SK-N-SH (cell line): ENCODE results near the gene SEC14L1. TPM values are rescaled to one million over a fixed set of nuclear protein-coding genes. Genes with fewer than 3 reads are reported as not detected.

Source experiments
- CTCF ChIA-PET: fragments of 300-600, 350-600 bp; formaldehyde crosslinking; extraction: SDS; loops from one replicate; lab custom pipeline; 2021; lab: Yijun Ruan, JAX
- POLR2A ChIA-PET: fragments of 350-600 bp; sonication (Branson Sonifier 250); formaldehyde crosslinking; extraction: SDS; loops from one replicate; lab custom pipeline; 2020; ENCODE audit warnings: antibody characterized with exemption, inconsistent platforms; lab: Yijun Ruan, JAX
- DNase-seq: peaks from one replicate; pipeline ENCODE4 v3.0.0; 2012
- H2AFZ ChIP-seq: fragments of 200-600 bp; sonication (generic); 2 replicates; pipeline ENCODE4 v1.8.1; 2016; ENCODE audit warnings: antibody characterized with exemption, mild to moderate bottlenecking, low read depth
- H3F3A ChIP-seq: fragments of 200-600 bp; sonication (generic); replicated peaks from 2 replicates; pipeline ENCODE3; 2016; ENCODE audit warnings: antibody characterized with exemption, mild to moderate bottlenecking; ENCODE audit not compliant: insufficient read depth
- H3K27ac ChIP-seq, 2 experiments: fragments of 200-500 bp in 1 of 2; fragments of 200-600 bp in 1 of 2; sonication (Bioruptor generic) in 1 of 2; sonication (generic), shearing (Covaris generic) in 1 of 2; 2 replicates each; pipeline versions ENCODE4 v1.5.1 to v1.6.1; 2014 to 2016; ENCODE audit warnings: low read depth in 2 of 2, inconsistent platforms in 1 of 2, low read length in 1 of 2, mild to moderate bottlenecking in 1 of 2, mixed read lengths in 1 of 2
- H3K27me3 ChIP-seq: fragments of 200-600 bp; sonication (generic), shearing (Covaris generic); 2 replicates; pipeline ENCODE4 v1.6.1; 2016; ENCODE audit warnings: mixed run types; ENCODE audit not compliant: insufficient read depth
- H3K36me3 ChIP-seq, 2 experiments: fragments of 200-500 bp in 1 of 2; fragments of 200-600 bp in 1 of 2; sonication (Bioruptor generic) in 1 of 2; sonication (generic) in 1 of 2; replicated peaks in 1 of 2; 2 replicates each; pipeline versions ENCODE3 to v1.5.1; 2014 to 2016; ENCODE audit warnings: low read length in 1 of 2, mild to moderate bottlenecking in 1 of 2; ENCODE audit not compliant: insufficient read depth in 2 of 2, control insufficient read depth in 1 of 2
- H3K4me1 ChIP-seq, 2 experiments: fragments of 200-500 bp in 1 of 2; fragments of 200-600 bp in 1 of 2; sonication (Bioruptor generic) in 1 of 2; sonication (generic), shearing (Covaris generic) in 1 of 2; 2 replicates each; pipeline versions ENCODE4 v1.5.1 to v1.6.1; 2014 to 2016; ENCODE audit warnings: low read depth in 1 of 2, low read length in 1 of 2, mixed run types in 1 of 2; ENCODE audit not compliant: insufficient read depth in 2 of 2, control insufficient read depth in 1 of 2
- H3K4me2 ChIP-seq: fragments of 200-600 bp; sonication (generic), shearing (Covaris generic); 2 replicates; pipeline ENCODE4 v1.6.1; 2017; ENCODE audit warnings: mixed run types
- H3K4me3 ChIP-seq, 2 experiments: fragments of 200-500 bp in 1 of 2; fragments of 200-600 bp in 1 of 2; sonication (Bioruptor generic) in 1 of 2; sonication (generic), shearing (Covaris generic) in 1 of 2; 2 replicates each; pipeline versions ENCODE4 v1.5.1 to v1.8.1; 2014 to 2016; ENCODE audit warnings: low read depth in 2 of 2, inconsistent platforms in 1 of 2, low read length in 1 of 2, mild to moderate bottlenecking in 1 of 2, mixed read lengths in 1 of 2, moderate library complexity in 1 of 2
- H3K79me2 ChIP-seq: fragments of 200-600 bp; sonication (generic); 2 replicates; pipeline ENCODE4 v1.8.1; 2017; ENCODE audit warnings: mild to moderate bottlenecking; ENCODE audit not compliant: insufficient read depth
- H3K9ac ChIP-seq: fragments of 200-600 bp; sonication (generic); 2 replicates; pipeline ENCODE4 v1.6.1; 2017; ENCODE audit warnings: mixed run types
- H3K9me2 ChIP-seq: fragments of 200-600 bp; sonication (generic); 2 replicates; pipeline ENCODE4 v1.6.1; 2017; ENCODE audit warnings: mixed run types
- H3K9me3 ChIP-seq: fragments of 200-600 bp; sonication (generic); 2 replicates; pipeline ENCODE4 v1.6.1; 2017; ENCODE audit warnings: mixed run types, mild to moderate bottlenecking, moderate library complexity
- H4K20me1 ChIP-seq: fragments of 200-600 bp; sonication (generic); 2 replicates; pipeline ENCODE4 v1.6.1; 2017; ENCODE audit warnings: mild to moderate bottlenecking, mixed run types; ENCODE audit not compliant: insufficient read depth
- GABPA ChIP-seq: IDR thresholded peaks from 2 replicates; pipeline ENCODE4 v1.4.0; 2012; ENCODE audit warnings: low read depth, mild to moderate bottlenecking
- GATA2 ChIP-seq: sonication (generic); formaldehyde crosslinking; IDR thresholded peaks from 2 replicates; pipeline ENCODE4 v1.5.0; 2020; ENCODE audit warnings: mild to moderate bottlenecking, missing genetic modification reagents
- JUND ChIP-seq: IDR thresholded peaks from 2 replicates; pipeline ENCODE4 v1.4.0; 2012
- RAD21 ChIP-seq: IDR thresholded peaks from 2 replicates; pipeline ENCODE4 v1.6.1; 2012; ENCODE audit warnings: mild to moderate bottlenecking, low read length
- RCOR1 ChIP-seq: fragments of 150-350 bp; IDR thresholded peaks from 2 replicates; pipeline ENCODE4 v1.6.1; 2017; ENCODE audit warnings: antibody characterized with exemption, low read length
- SIN3A ChIP-seq: IDR thresholded peaks from 2 replicates; pipeline ENCODE4 v1.6.1; 2012; ENCODE audit warnings: low read depth, mild to moderate bottlenecking, low read length, moderate library complexity, borderline replicate concordance
- SMC3 ChIP-seq: IDR thresholded peaks from 2 replicates; pipeline ENCODE4 v1.6.1; 2012; ENCODE audit warnings: low read depth, low read length, improper control_type of control experiment
- TCF12 ChIP-seq: IDR thresholded peaks from 2 replicates; pipeline ENCODE4 v1.4.0; 2012
- TEAD4 ChIP-seq: IDR thresholded peaks from 2 replicates; pipeline ENCODE4 v1.4.0; 2012; ENCODE audit warnings: mild to moderate bottlenecking, borderline replicate concordance; ENCODE audit not compliant: insufficient read depth
- YY1 ChIP-seq: IDR thresholded peaks from 2 replicates; pipeline ENCODE4 v1.4.0; 2012; ENCODE audit warnings: low read depth, mild to moderate bottlenecking
- WGBS: methylation state at CpG from one replicate; pipeline ENCODE4 v1.1.6; 2017; ENCODE audit warnings: low lambda C conversion rate; 5-methylcytosine and 5-hydroxymethylcytosine counted together
- polyA plus RNA-seq, 3 experiments: library from polyadenylated mRNA; depleted of rRNA; stranded (reverse); fragments of >200 nt; gene quantifications; 2 replicates each; pipeline ENCODE4 v1.2.3, GENCODE V29; 2012
- TF ChIP-seq, protein P1 (sequence below): fragments of 200-600 bp; sonication (generic); IDR thresholded peaks from 2 replicates; pipeline ENCODE4 v1.6.1; 2017; ENCODE audit warnings: antibody characterized with exemption, mild to moderate bottlenecking, moderate library complexity
- TF ChIP-seq, protein P2 (sequence below): IDR thresholded peaks from 2 replicates; pipeline ENCODE4; 2012
- TF ChIP-seq, protein P3 (sequence below): IDR thresholded peaks from 2 replicates; pipeline ENCODE4 v1.6.1; 2012; ENCODE audit warnings: mild to moderate bottlenecking, low read depth, low read length, moderate library complexity

Gene SEC14L1
- polyA plus RNA-seq, 1 of the 3 experiments (the other 2 are of a cell fraction) = 62.4 TPM

DNA sequence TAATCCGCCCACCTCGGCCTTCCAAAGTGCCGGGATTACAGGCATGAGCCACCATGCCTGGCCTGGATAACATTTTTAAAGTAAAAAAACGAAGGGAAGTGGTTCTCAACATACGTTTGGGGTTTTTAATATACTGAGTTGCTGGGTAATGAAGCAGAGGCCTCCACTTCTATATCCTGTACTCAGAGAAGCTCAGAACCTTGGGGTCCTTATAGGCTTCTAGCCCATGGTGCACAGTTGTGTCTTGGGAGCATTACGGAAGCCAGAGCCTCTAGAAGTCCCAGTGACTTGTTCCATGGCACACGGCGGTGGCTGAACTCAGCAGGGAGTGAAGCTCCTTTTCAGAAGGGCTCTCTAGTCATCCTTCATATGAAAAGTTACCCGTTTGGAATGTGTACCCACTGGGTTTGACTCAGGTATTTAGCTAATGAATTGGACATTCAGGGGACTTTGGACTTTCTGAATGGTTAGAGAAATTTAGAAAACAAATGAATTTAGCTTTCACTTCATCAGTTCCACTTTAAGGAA lies 67.0 kb downstream of the SEC14L1 start:
- Histone ChIP-seq H3K27ac (peak overlapping the region in 1 of 2 experiments; percentile 33; a peak in 2 of 4 replicates), H2AFZ (no peak overlapping the region), H4K20me1 (no peaks in the 10 kb centered on the region), H3K79me2 (peaks cover 13% of the 10 kb centered on the region; the same call in 1 of the 2 replicates), H3F3A (no peaks in the 10 kb centered on the region), H3K4me2 (no peak overlapping the region), H3K9me2 (no peaks in the 10 kb centered on the region), H3K4me1 (peaks cover 10 to 12% of the 10 kb centered on the region in 2 experiments; a peak in 2 of 4 replicates), H3K36me3 (peaks cover 86 to 88% of the 10 kb centered on the region in 2 experiments), H3K4me3 (no peak overlapping the region), H3K9me3 (no peaks in the 10 kb centered on the region), H3K27me3 (no peaks in the 10 kb centered on the region), H3K9ac (no peak overlapping the region)
- ChIA-PET POLR2A (no interaction called here), CTCF (interaction anchor here (0.6 to 2.4 kb wide), 7 partner anchors 12 to 203 kb away, joined by 3 to 10 read pairs (median 3); no protein-coding TSS in a partner anchor)
- 91% methylated on average over 9 of the region's 9 CpGs for WGBS
- no peak for TF ChIP-seq GATA2
- TF ChIP-seq SIN3A = no peak
- DNase-seq = no peak

DNA sequence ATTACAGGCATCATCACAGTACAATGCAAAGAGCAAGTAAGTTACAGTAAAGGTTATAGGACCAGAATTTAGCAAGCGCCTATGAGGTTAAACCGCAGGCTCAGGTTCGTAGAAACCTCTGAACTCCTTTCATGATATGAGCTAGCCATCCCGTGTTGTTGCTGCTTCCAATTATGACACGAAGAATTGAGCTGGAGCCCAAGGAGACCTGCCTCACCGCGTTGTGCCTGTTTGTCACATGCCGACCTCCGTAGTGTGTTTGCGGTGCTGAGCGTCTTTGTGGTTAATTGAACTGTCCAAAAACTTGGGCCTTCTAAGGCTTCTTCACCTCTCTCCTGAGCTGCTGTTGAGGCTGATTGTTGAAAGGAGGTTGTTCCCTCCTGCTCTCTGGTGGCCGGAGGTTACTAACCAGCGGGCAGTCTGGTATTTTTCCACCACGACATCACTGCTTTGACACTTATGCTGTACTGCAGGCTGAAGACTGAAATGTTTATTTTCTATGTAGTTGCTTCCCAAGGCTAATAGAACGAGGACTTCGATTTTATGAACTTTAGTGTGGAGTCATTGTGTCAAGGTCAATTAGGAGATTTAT lies 67.5 kb downstream of the SEC14L1 start:
- no peak overlapping the region for H3K4me3 ChIP-seq
- H3K9ac ChIP-seq = no peak overlapping the region
- H3K4me1 ChIP-seq = peaks cover 10 to 12% of the 10 kb centered on the region in 2 experiments; a peak in 2 of 4 replicates
- no peak overlapping the region for H3K4me2 ChIP-seq
- H3K79me2 ChIP-seq = peaks cover 13% of the 10 kb centered on the region; the same call in 1 of the 2 replicates
- CTCF ChIA-PET = interaction anchor here (0.6 to 2.4 kb wide), 7 partner anchors 12 to 203 kb away, joined by 3 to 10 read pairs (median 3); no protein-coding TSS in a partner anchor
- TF ChIP-seq TEAD4 = no peak
- TF ChIP-seq TCF12 = no peak; the same call in 1 of the 2 replicates
- no peak for TF ChIP-seq YY1
- TF ChIP-seq SMC3 = peak; percentile 34; the same call in 1 of the 2 replicates
- TF ChIP-seq JUND = no peak
- TF ChIP-seq RCOR1 = no peak
- peak; percentile 33; the same call in 1 of the 2 replicates for TF ChIP-seq RAD21
- no peak for TF ChIP-seq GABPA
- TF ChIP-seq, protein P1, sequence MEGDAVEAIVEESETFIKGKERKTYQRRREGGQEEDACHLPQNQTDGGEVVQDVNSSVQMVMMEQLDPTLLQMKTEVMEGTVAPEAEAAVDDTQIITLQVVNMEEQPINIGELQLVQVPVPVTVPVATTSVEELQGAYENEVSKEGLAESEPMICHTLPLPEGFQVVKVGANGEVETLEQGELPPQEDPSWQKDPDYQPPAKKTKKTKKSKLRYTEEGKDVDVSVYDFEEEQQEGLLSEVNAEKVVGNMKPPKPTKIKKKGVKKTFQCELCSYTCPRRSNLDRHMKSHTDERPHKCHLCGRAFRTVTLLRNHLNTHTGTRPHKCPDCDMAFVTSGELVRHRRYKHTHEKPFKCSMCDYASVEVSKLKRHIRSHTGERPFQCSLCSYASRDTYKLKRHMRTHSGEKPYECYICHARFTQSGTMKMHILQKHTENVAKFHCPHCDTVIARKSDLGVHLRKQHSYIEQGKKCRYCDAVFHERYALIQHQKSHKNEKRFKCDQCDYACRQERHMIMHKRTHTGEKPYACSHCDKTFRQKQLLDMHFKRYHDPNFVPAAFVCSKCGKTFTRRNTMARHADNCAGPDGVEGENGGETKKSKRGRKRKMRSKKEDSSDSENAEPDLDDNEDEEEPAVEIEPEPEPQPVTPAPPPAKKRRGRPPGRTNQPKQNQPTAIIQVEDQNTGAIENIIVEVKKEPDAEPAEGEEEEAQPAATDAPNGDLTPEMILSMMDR = peak; percentile 54
- TF ChIP-seq, protein P2, sequence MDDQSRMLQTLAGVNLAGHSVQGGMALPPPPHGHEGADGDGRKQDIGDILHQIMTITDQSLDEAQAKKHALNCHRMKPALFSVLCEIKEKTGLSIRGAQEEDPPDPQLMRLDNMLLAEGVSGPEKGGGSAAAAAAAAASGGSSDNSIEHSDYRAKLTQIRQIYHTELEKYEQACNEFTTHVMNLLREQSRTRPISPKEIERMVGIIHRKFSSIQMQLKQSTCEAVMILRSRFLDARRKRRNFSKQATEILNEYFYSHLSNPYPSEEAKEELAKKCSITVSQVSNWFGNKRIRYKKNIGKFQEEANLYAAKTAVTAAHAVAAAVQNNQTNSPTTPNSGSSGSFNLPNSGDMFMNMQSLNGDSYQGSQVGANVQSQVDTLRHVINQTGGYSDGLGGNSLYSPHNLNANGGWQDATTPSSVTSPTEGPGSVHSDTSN = no peak
- TF ChIP-seq, protein P3, sequence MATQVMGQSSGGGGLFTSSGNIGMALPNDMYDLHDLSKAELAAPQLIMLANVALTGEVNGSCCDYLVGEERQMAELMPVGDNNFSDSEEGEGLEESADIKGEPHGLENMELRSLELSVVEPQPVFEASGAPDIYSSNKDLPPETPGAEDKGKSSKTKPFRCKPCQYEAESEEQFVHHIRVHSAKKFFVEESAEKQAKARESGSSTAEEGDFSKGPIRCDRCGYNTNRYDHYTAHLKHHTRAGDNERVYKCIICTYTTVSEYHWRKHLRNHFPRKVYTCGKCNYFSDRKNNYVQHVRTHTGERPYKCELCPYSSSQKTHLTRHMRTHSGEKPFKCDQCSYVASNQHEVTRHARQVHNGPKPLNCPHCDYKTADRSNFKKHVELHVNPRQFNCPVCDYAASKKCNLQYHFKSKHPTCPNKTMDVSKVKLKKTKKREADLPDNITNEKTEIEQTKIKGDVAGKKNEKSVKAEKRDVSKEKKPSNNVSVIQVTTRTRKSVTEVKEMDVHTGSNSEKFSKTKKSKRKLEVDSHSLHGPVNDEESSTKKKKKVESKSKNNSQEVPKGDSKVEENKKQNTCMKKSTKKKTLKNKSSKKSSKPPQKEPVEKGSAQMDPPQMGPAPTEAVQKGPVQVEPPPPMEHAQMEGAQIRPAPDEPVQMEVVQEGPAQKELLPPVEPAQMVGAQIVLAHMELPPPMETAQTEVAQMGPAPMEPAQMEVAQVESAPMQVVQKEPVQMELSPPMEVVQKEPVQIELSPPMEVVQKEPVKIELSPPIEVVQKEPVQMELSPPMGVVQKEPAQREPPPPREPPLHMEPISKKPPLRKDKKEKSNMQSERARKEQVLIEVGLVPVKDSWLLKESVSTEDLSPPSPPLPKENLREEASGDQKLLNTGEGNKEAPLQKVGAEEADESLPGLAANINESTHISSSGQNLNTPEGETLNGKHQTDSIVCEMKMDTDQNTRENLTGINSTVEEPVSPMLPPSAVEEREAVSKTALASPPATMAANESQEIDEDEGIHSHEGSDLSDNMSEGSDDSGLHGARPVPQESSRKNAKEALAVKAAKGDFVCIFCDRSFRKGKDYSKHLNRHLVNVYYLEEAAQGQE = 0 out of 2 replicates have a peak, but pooled peaks have one; percentile 22
- TF ChIP-seq, all 33 proteins: peak for 4
- 80% methylated on average over 16 of the region's 16 CpGs for WGBS
- no peaks in the 10 kb centered on the region for H3K9me2 ChIP-seq
- H2AFZ ChIP-seq = no peak overlapping the region
- H4K20me1 ChIP-seq = no peaks in the 10 kb centered on the region
- POLR2A ChIA-PET = no interaction called here
- peak overlapping the region in 1 of 2 experiments; percentile 33; a peak in 3 of 4 replicates for H3K27ac ChIP-seq
- no peaks in the 10 kb centered on the region for H3K27me3 ChIP-seq
- DNase-seq = no peak
- H3K9me3 ChIP-seq = no peaks in the 10 kb centered on the region
- peaks cover 86 to 92% of the 10 kb centered on the region in 2 experiments for H3K36me3 ChIP-seq
- no peaks in the 10 kb centered on the region for H3F3A ChIP-seq
